Measurements from ENCODE around the gene ZBTB1. TPM values are rescaled to one million over a fixed set of nuclear protein-coding genes. Genes with fewer than 3 reads are reported as not detected.

The ZBTB1 gene
- total and polyA plus RNA-seq, 12 donors, result 15.1 to 38.1 (median 28.2) TPM

GRCh38 chr14:64465831-64466554 is 38.6 kb upstream of the ZBTB1 start:
- intact Hi-C loops (cut with DNase I), result no loop called here
- no peaks in the 10 kb centered on the region for H3K9me3 ChIP-seq (replicated peaks in 1 of 3)
- H3K27ac ChIP-seq, result peak overlapping the region in 3 of 5 donors; percentile 8 to 68 (median 63)
- WGBS, 4 donors, result 8% methylated on average over 15 of the region's 15 CpGs
- H3K36me3 ChIP-seq (replicated peaks in 1 of 2), result no peaks in the 10 kb centered on the region
- TF ChIP-seq POLR2A (IDR thresholded peaks at IDR 0.05) (no peak), CTCF (IDR thresholded peaks at IDR 0.05) (peak in 3 of 6 experiments; percentile 10 to 44 (median 14))
- peaks cover 9 to 12% of the 10 kb centered on the region in 2 donors for H3K4me1 ChIP-seq (replicated peaks in 1 of 2)
- H3K27me3 ChIP-seq, result no peaks in the 10 kb centered on the region
- peak overlapping the region in 3 of 4 donors; percentile 28 to 91 (median 65) for H3K4me3 ChIP-seq
- DNase-seq, result peak in 6 of 7 donors; percentile 20 to 62 (median 26)

- Histone ChIP-seq H3K4me1 (replicated peaks in 1 of 2) (peaks cover 9 to 12% of the 10 kb centered on the region in 2 donors), H3K27me3 (no peaks in the 10 kb centered on the region), H3K36me3 (replicated peaks in 1 of 2) (no peaks in the 10 kb centered on the region), H3K4me3 (no peak overlapping the region), H3K27ac (no peak overlapping the region), H3K9me3 (replicated peaks in 1 of 3) (no peaks in the 10 kb centered on the region)
- WGBS, 4 donors, result 80 to 88% (median 82%) methylated on average over 3 of the region's 3 CpGs
- intact Hi-C loops (cut with DNase I), result no loop called here
- DNase-seq, result no peak
- no peak for TF ChIP-seq POLR2A (IDR thresholded peaks at IDR 0.05)
- TF ChIP-seq CTCF (IDR thresholded peaks at IDR 0.05), result no peak
These were observed 37.5 kb upstream of the ZBTB1 start for GRCh38 chr14:64467101-64467500.

GRCh38 chr14:64467566-64467965 is 37.0 kb upstream of the ZBTB1 start:
- DNase-seq, result no peak
- Histone ChIP-seq H3K9me3 (replicated peaks in 1 of 3) (no peaks in the 10 kb centered on the region), H3K36me3 (replicated peaks in 1 of 2) (no peaks in the 10 kb centered on the region), H3K4me1 (replicated peaks in 1 of 2) (peaks cover 9 to 12% of the 10 kb centered on the region in 2 donors), H3K27ac (no peak overlapping the region), H3K4me3 (no peak overlapping the region), H3K27me3 (no peaks in the 10 kb centered on the region)
- intact Hi-C loops (cut with DNase I), result no loop called here
- TF ChIP-seq POLR2A (IDR thresholded peaks at IDR 0.05) (no peak), CTCF (IDR thresholded peaks at IDR 0.05) (no peak)

- no peak for TF ChIP-seq CTCF (IDR thresholded peaks at IDR 0.05)
- no peak for TF ChIP-seq POLR2A (IDR thresholded peaks at IDR 0.05)
- Histone ChIP-seq H3K4me3 (no peak overlapping the region), H3K27me3 (no peaks in the 10 kb centered on the region), H3K27ac (no peak overlapping the region), H3K9me3 (replicated peaks in 1 of 3) (no peaks in the 10 kb centered on the region), H3K36me3 (replicated peaks in 1 of 2) (no peaks in the 10 kb centered on the region), H3K4me1 (replicated peaks in 1 of 2) (peaks cover 9 to 12% of the 10 kb centered on the region in 2 donors)
- 69 to 83% (median 79%) methylated on average over 3 of the region's 3 CpGs for WGBS, 4 donors
- intact Hi-C loops (cut with DNase I), result no loop called here
- no peak for DNase-seq
These were observed 36.1 kb upstream of the ZBTB1 start for GRCh38 chr14:64468451-64468850.

Data from adrenal gland (tissue), 12 donors.